ENCODE results near the gene ADGRE1. TPM values are rescaled to one million over a fixed set of nuclear protein-coding genes. Genes with fewer than 3 reads are reported as not detected.
"Not testable (repeated sequence)": the region's sequence is repeated elsewhere in the genome, so short reads cannot be mapped to it uniquely, and the experiment has no call there.

The ADGRE1 gene
- total and polyA plus RNA-seq, 5 experiments from 2014 or later, result 0.35 to 2.8 (median 2.3) TPM

- DNase-seq (no peak), ATAC-seq (no peak)
- Mint-ChIP-seq H3K27me3 (peaks cover 0 to 1% (median 0%) of the 10 kb centered on the region in 5 donors), H3K27ac (peak overlapping the region; percentile 13 to 98 (median 84)), H3K4me3 (peak overlapping the region in 9 of 10 donors; percentile 9 to 63 (median 22)), H3K36me3 (peaks cover 0 to 10% (median 2%) of the 10 kb centered on the region in 3 donors), H3K4me1 (peaks cover 13 to 28% (median 21%) of the 10 kb centered on the region in 4 donors), H3K9me3 (no peaks in the 10 kb centered on the region)
- POLR2A ChIA-PET, result interaction anchor here (0.5 to 5.2 kb wide), 5 partner anchors 59 to 231 kb away, joined by 3 to 81 read pairs (median 4); partner anchors contain the start of genes GPR108 and TRIP10
These were observed 25.6 kb upstream of the ADGRE1 start for GRCh38 chr19:6861683-6862286.

GRCh38 chr19:6862673-6863078 is 24.7 kb upstream of the ADGRE1 start:
- Mint-ChIP-seq H3K9me3 (no peaks in the 10 kb centered on the region), H3K4me3 (peak overlapping the region; percentile 80 to 95 (median 86)), H3K4me1 (peaks cover 14 to 31% (median 24%) of the 10 kb centered on the region in 4 donors), H3K36me3 (peaks cover 0 to under 1% (median 0%) of the 10 kb centered on the region in 3 donors), H3K27ac (peak overlapping the region; percentile 63 to 98 (median 90)), H3K27me3 (peaks cover 0 to 1% (median 0%) of the 10 kb centered on the region in 5 donors)
- peak; percentile 88 to 94 for ATAC-seq
- POLR2A ChIA-PET, result interaction anchor here (0.5 to 5.2 kb wide), 13 partner anchors 9 to 346 kb away, joined by 3 to 81 read pairs (median 6); partner anchors contain the start of genes GPR108 and TRIP10
- DNase-seq, result peak; percentile 78 to 94 (median 89)

GRCh38 chr19:6864325-6864940 is 22.9 kb upstream of the ADGRE1 start:
- Mint-ChIP-seq H3K4me1 (peaks cover 16 to 43% (median 36%) of the 10 kb centered on the region in 4 donors), H3K4me3 (peak overlapping the region in 1 of 10 donors; percentile 4), H3K27ac (peak overlapping the region in 1 of 10 donors; percentile 62), H3K36me3 (no peaks in the 10 kb centered on the region), H3K9me3 (no peaks in the 10 kb centered on the region), H3K27me3 (peaks cover 0 to 1% (median 0%) of the 10 kb centered on the region in 5 donors)
- no peak for DNase-seq
- no peak for ATAC-seq
- POLR2A ChIA-PET, result interaction anchor here (0.6 to 5.2 kb wide), 13 partner anchors 17 to 441 kb away, joined by 3 to 81 read pairs (median 4); partner anchors contain the start of genes GPR108, TRIP10 and VAV1

GRCh38 chr19:6865849-6866248 is 21.5 kb upstream of the ADGRE1 start:
- DNase-seq, result no peak
- ATAC-seq, result no peak
- Mint-ChIP-seq H3K9me3 (no peaks in the 10 kb centered on the region), H3K36me3 (no peaks in the 10 kb centered on the region), H3K4me3 (no peak overlapping the region), H3K27me3 (peaks cover 0 to 1% (median 0%) of the 10 kb centered on the region in 5 donors), H3K4me1 (peaks cover 20 to 49% (median 39%) of the 10 kb centered on the region in 4 donors), H3K27ac (peak overlapping the region in 2 of 10 donors; percentile 30 to 66)
- POLR2A ChIA-PET, result interaction anchor here (0.6 to 5.2 kb wide), 3 partner anchors 128 to 1194 kb away, joined by 3 to 81 read pairs (median 3); partner anchors contain the start of genes GPR108 and TRIP10

GRCh38 chr19:6866741-6867151 is 20.6 kb upstream of the ADGRE1 start:
- Mint-ChIP-seq H3K4me1 (peaks cover 19 to 43% (median 36%) of the 10 kb centered on the region in 4 donors), H3K27ac (peak overlapping the region in 9 of 10 donors; percentile 3 to 87 (median 51)), H3K9me3 (no peaks in the 10 kb centered on the region), H3K27me3 (peaks cover 0 to 1% (median 0%) of the 10 kb centered on the region in 5 donors), H3K36me3 (no peaks in the 10 kb centered on the region), H3K4me3 (no peak overlapping the region)
- ATAC-seq (no peak), DNase-seq (no peak)
- POLR2A ChIA-PET, result interaction anchor here (0.6 to 2.7 kb wide), 2 partner anchors 35 to 368 kb away, joined by 6 to 10 read pairs; no protein-coding TSS in a partner anchor

GRCh38 chr19:6868351-6868750 is 19.0 kb upstream of the ADGRE1 start:
- Mint-ChIP-seq H3K9me3 (no peaks in the 10 kb centered on the region), H3K4me3 (peak overlapping the region in 5 of 10 donors; percentile 18 to 51 (median 47))

GRCh38 chr19:6869151-6869882 is 18.1 kb upstream of the ADGRE1 start:
- not testable (repeated sequence) for H3K4me3 Mint-ChIP-seq, H3K36me3 Mint-ChIP-seq, ATAC-seq, H3K9me3 Mint-ChIP-seq, H3K27me3 Mint-ChIP-seq, DNase-seq
- POLR2A ChIA-PET, result interaction anchor here (0.6 to 2.7 kb wide), 2 partner anchors 33 to 80 kb away, joined by 3 to 10 read pairs; no protein-coding TSS in a partner anchor
- Mint-ChIP-seq H3K27ac (peak overlapping the region in 2 of 10 donors; percentile 22 to 38), H3K4me1 (peaks cover 16 to 24% (median 21%) of the 10 kb centered on the region in 4 donors)

More at GRCh38 chr19:6868351-6868750, 19.0 kb upstream of the ADGRE1 start:
- no peak for ATAC-seq
- Mint-ChIP-seq H3K27me3 (peaks cover 0 to 1% (median 0%) of the 10 kb centered on the region in 5 donors), H3K4me1 (peaks cover 12 to 30% (median 26%) of the 10 kb centered on the region in 4 donors), H3K36me3 (no peaks in the 10 kb centered on the region), H3K27ac (peak overlapping the region in 5 of 10 donors; percentile 8 to 66 (median 42))
- POLR2A ChIA-PET, result interaction anchor here (0.9 to 2.7 kb wide), 4 partner anchors 9 to 130 kb away, joined by 3 to 10 read pairs (median 5); partner anchors contain the start of gene GPR108
- no peak for DNase-seq

GRCh38 chr19:6873708-6874431 is 13.5 kb upstream of the ADGRE1 start:
- H3K9me3 Mint-ChIP-seq, result peaks cover 0 to 2% (median 0%) of the 10 kb centered on the region in 9 donors
- no peak overlapping the region for H3K4me3 Mint-ChIP-seq
- H3K27ac Mint-ChIP-seq, result no peak overlapping the region
- H3K27me3 Mint-ChIP-seq, result no peaks in the 10 kb centered on the region
- H3K4me1 Mint-ChIP-seq, result peaks cover 14 to 34% (median 23%) of the 10 kb centered on the region in 4 donors
- no peak for ATAC-seq
- POLR2A ChIA-PET, result interaction anchor here (1.0 kb wide), 1 partner anchor 16 kb away, joined by 3 read pairs; no protein-coding TSS in a partner anchor
- DNase-seq, result no peak
- H3K36me3 Mint-ChIP-seq, result no peaks in the 10 kb centered on the region

- POLR2A ChIA-PET, result no interaction called here
- Mint-ChIP-seq H3K36me3 (peaks cover 0 to 2% (median 0%) of the 10 kb centered on the region in 3 donors), H3K4me3 (peak overlapping the region in 1 of 10 donors; percentile 13), H3K4me1 (peaks cover 10 to 26% (median 17%) of the 10 kb centered on the region in 4 donors), H3K27ac (peak overlapping the region in 2 of 10 donors; percentile 83 to 85), H3K27me3 (peaks cover 0 to 1% (median 0%) of the 10 kb centered on the region in 5 donors), H3K9me3 (peaks cover 0 to 5% (median 0%) of the 10 kb centered on the region in 9 donors)
- no peak for ATAC-seq
- DNase-seq, result no peak
These were observed 12.2 kb upstream of the ADGRE1 start for GRCh38 chr19:6875218-6875617.

- H3K27me3 Mint-ChIP-seq, result peaks cover 0 to 2% (median 0%) of the 10 kb centered on the region in 5 donors
- peak overlapping the region in 1 of 10 donors; percentile 91 for H3K27ac Mint-ChIP-seq
- POLR2A ChIA-PET, result interaction anchor here (0.7 to 2.2 kb wide), 3 partner anchors 9 to 14 kb away, joined by 3 to 15 read pairs (median 5); no protein-coding TSS in a partner anchor
- ATAC-seq (no peak), DNase-seq (no peak)
- peak overlapping the region in 1 of 10 donors; percentile 36 for H3K4me3 Mint-ChIP-seq
- peaks cover 10 to 26% (median 17%) of the 10 kb centered on the region in 4 donors for H3K4me1 Mint-ChIP-seq
- H3K36me3 Mint-ChIP-seq, result peaks cover 0 to 2% (median 0%) of the 10 kb centered on the region in 3 donors
- H3K9me3 Mint-ChIP-seq, result peaks cover 0 to 5% (median 0%) of the 10 kb centered on the region in 9 donors
These were observed 10.6 kb upstream of the ADGRE1 start for GRCh38 chr19:6876748-6877147.

- Mint-ChIP-seq H3K4me3 (no peak overlapping the region), H3K27me3 (peaks cover 0 to 2% (median 0%) of the 10 kb centered on the region in 5 donors), H3K36me3 (peaks cover 0 to 2% (median 0%) of the 10 kb centered on the region in 3 donors), H3K27ac (peak overlapping the region in 2 of 10 donors; percentile 62 to 91), H3K4me1 (peaks cover 13 to 26% (median 19%) of the 10 kb centered on the region in 4 donors), H3K9me3 (peaks cover 0 to 5% (median 0%) of the 10 kb centered on the region in 9 donors)
- no peak for DNase-seq
- no peak for ATAC-seq
- POLR2A ChIA-PET, result interaction anchor here (0.7 to 2.2 kb wide), 3 partner anchors 12 to 83 kb away, joined by 3 to 15 read pairs (median 4); no protein-coding TSS in a partner anchor
These were observed 9.6 kb upstream of the ADGRE1 start for GRCh38 chr19:6877766-6878165.

Data from naive thymus-derived CD8-positive, alpha-beta T cell (primary cell).